OCI-M2 (cell line): ENCODE data around the gene IFNA8.
"Not testable (repeated sequence)": the region's sequence is repeated elsewhere in the genome, so short reads cannot be mapped to it uniquely, and the experiment has no call there.

ENCODE experiments used
- DNase-seq: peaks from one replicate; lab custom pipeline; 2025; ENCODE audit not compliant: unreplicated experiment; lab: John Stamatoyannopoulos, UW

The IFNA8 gene

GRCh38 chr9:21408817-21409216 lies at the start of gene IFNA8:
Gene IFNA8 (plus strand): TSS chr9:21409117. CDS start chr9:21409177, 60 bp downstream.
- DNase-seq, result no peak

GRCh38 chr9:21362287-21362686 lies 46.6 kb upstream of the IFNA8 start:
- DNase-seq, result no peak

- not testable (repeated sequence) for DNase-seq
Observed at GRCh38 chr9:21367169-21367568, 41.7 kb upstream of the IFNA8 start.

GRCh38 chr9:21367957-21368356 lies 41.0 kb upstream of the IFNA8 start, which contains the start of gene IFNA13:
Gene IFNA13 (minus strand): TSS chr9:21368057. CDS start chr9:21368010, 47 bp downstream.
- no peak for DNase-seq

- not testable (repeated sequence) for DNase-seq
Observed at GRCh38 chr9:21371467-21371866, 37.5 kb upstream of the IFNA8 start.

GRCh38 chr9:21381448-21382339 lies 27.2 kb upstream of the IFNA8 start:
- DNase-seq, result no peak

- DNase-seq, result no peak
Observed at GRCh38 chr9:21383627-21384026, 25.3 kb upstream of the IFNA8 start.

GRCh38 chr9:21385131-21385670 lies 23.7 kb upstream of the IFNA8 start, which contains the start of gene IFNA2:
Gene IFNA2 (minus strand): TSS chr9:21385398. CDS start chr9:21385329, 69 bp downstream.
- no peak for DNase-seq

- no peak for DNase-seq
Observed at GRCh38 chr9:21392270-21392669, 16.6 kb upstream of the IFNA8 start.

- DNase-seq, result no peak
Observed at GRCh38 chr9:21395778-21396717, 12.9 kb upstream of the IFNA8 start.

GRCh38 chr9:21398955-21399489 lies 9.9 kb upstream of the IFNA8 start:
- no peak for DNase-seq

GRCh38 chr9:21399956-21400355 lies 9.0 kb upstream of the IFNA8 start:
- no peak for DNase-seq

GRCh38 chr9:21402386-21403251 lies 6.3 kb upstream of the IFNA8 start:
- no peak for DNase-seq

- no peak for DNase-seq
Observed at GRCh38 chr9:21404146-21404545, 4.8 kb upstream of the IFNA8 start.

GRCh38 chr9:21412107-21412506 lies 3.2 kb downstream of the IFNA8 start:
- DNase-seq, result no peak

GRCh38 chr9:21413151-21413550 lies 4.2 kb downstream of the IFNA8 start:
- no peak for DNase-seq

- no peak for DNase-seq
Observed at GRCh38 chr9:21413624-21414023, 4.7 kb downstream of the IFNA8 start.

- DNase-seq, result no peak
Observed at GRCh38 chr9:21414220-21414940, 5.5 kb downstream of the IFNA8 start.
